GM12801 (cell line): Measurements from ENCODE around the gene IRS4.

Experiments
- TF ChIP-seq, protein P1 (sequence below): IDR thresholded peaks from one replicate; pipeline ENCODE4 v1.5.1; 2011; ENCODE audit warnings: control low read depth; ENCODE audit not compliant: insufficient read length; ENCODE audit errors: extremely low read depth

The IRS4 gene

DNA sequence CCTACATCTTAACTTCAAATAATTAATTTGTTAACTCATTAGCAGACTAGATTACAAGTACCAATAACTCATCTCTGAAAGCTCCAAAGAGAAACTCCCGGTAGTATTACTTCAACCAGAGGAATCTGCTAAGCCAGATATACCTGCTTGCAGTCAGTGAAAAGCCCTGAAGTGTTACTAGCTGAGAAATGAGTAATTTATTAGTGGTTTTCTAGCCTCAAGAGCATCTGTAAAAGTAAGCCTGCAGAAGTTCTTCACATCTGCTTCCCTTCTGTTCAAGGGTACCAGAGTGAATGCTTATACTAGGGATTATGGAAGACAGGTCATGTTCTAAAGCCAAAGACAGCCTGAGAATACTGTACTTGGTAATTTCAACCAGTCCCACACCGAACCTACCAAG lies 34.7 kb downstream of the IRS4 start:
- TF ChIP-seq, protein P1, sequence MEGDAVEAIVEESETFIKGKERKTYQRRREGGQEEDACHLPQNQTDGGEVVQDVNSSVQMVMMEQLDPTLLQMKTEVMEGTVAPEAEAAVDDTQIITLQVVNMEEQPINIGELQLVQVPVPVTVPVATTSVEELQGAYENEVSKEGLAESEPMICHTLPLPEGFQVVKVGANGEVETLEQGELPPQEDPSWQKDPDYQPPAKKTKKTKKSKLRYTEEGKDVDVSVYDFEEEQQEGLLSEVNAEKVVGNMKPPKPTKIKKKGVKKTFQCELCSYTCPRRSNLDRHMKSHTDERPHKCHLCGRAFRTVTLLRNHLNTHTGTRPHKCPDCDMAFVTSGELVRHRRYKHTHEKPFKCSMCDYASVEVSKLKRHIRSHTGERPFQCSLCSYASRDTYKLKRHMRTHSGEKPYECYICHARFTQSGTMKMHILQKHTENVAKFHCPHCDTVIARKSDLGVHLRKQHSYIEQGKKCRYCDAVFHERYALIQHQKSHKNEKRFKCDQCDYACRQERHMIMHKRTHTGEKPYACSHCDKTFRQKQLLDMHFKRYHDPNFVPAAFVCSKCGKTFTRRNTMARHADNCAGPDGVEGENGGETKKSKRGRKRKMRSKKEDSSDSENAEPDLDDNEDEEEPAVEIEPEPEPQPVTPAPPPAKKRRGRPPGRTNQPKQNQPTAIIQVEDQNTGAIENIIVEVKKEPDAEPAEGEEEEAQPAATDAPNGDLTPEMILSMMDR = no peak

DNA sequence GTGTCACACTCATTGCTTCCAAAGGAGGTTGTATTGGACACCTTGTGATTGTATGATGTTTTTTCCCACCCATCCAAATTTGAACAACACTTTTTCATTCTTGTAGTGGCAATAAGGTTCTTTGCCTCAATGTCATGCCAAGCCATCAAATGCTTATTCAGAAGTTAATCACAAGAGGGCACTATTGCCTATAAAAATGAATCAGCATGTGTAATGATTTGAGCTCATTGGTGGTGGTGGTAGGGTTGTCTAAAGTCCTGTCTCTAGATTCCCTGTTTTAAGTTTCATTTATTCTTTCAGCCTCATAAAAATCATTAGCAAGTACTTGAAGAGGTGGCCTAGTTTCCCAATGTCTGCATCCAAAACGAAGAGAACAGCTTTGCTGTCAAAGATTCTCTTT lies 37.0 kb downstream of the IRS4 start:
- TF ChIP-seq, protein P1 = no peak

DNA sequence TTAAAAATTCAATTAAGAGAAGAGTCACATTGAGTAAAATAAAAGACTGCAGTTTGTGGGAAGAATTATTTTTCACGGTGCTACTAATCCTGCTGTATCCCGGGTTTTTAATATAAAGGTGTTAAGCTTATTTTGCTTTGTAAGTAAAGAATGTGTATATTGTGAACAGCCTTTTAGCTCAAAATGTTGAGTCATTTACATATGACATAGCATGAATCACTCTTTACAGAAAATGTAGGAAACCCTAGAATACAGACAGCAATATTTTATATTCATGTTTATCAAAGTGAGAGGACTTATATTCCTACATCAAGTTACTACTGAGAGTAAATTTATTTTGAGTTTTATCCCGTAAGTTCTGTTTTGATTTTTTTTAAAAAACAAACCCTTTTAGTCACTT lies 39.7 kb downstream of the IRS4 start:
- TF ChIP-seq, protein P1 = no peak
